Body of pancreas (tissue), 4 donors: ENCODE results near the gene ZFP62.

ENCODE experiments used
- CTCF ChIP-seq, 7 experiments: fragments of 450-650 bp in 4 of 7; fragments of 200-600 bp in 3 of 7; sonication (generic) in 3 of 7; IDR thresholded peaks; one replicate each; pipeline ENCODE4 v1.5.1; 2016 to 2019; ENCODE audit warnings: antibody characterized with exemption in 7 of 7
- POLR2A ChIP-seq, 3 donors: fragments of 450-650 bp; IDR thresholded peaks; one replicate each; pipeline ENCODE4 v1.6.1; 2016; ENCODE audit warnings: antibody characterized with exemption in 3 of 3, mild to moderate bottlenecking in 2 of 3

- TF ChIP-seq CTCF (IDR thresholded peaks at IDR 0.05) (no peak), POLR2A (IDR thresholded peaks at IDR 0.05) (no peak)
Measured at GRCh38 chr5:180900178-180900577, 39.1 kb upstream of the ZFP62 start.
